ENCODE data around the gene KCNA3.

The KCNA3 gene

GRCh38 chr1:110639724-110640386 is 34.9 kb downstream of the KCNA3 start:
- no peak for DNase-seq (ENCODE audit: low read depth)

GRCh38 chr1:110638556-110638955 is 36.2 kb downstream of the KCNA3 start:
- no peak for DNase-seq (ENCODE audit: low read depth)

GRCh38 chr1:110638058-110638457 is 36.7 kb downstream of the KCNA3 start:
- DNase-seq (ENCODE audit: low read depth): no peak

GRCh38 chr1:110637475-110637874 is 37.3 kb downstream of the KCNA3 start:
- no peak for DNase-seq (ENCODE audit: low read depth)

GRCh38 chr1:110636149-110636935 is 38.4 kb downstream of the KCNA3 start:
- no peak for DNase-seq (ENCODE audit: low read depth)

- DNase-seq (ENCODE audit: low read depth): no peak
Measured at GRCh38 chr1:110635434-110635833, 39.3 kb downstream of the KCNA3 start.

- peak; percentile 39 for DNase-seq (ENCODE audit: low read depth)
Measured at GRCh38 chr1:110634455-110635311, 40.1 kb downstream of the KCNA3 start.

GRCh38 chr1:110634086-110634454 is 40.7 kb downstream of the KCNA3 start:
- no peak for DNase-seq (ENCODE audit: low read depth)

- DNase-seq (ENCODE audit: low read depth): no peak
Measured at GRCh38 chr1:110633646-110634030, 41.1 kb downstream of the KCNA3 start.

- DNase-seq (ENCODE audit: low read depth): no peak
Measured at GRCh38 chr1:110631836-110632620, 42.7 kb downstream of the KCNA3 start.

GRCh38 chr1:110630839-110631663 is 43.7 kb downstream of the KCNA3 start:
- peak; percentile 60 for DNase-seq (ENCODE audit: low read depth)

GRCh38 chr1:110628323-110629105 is 46.2 kb downstream of the KCNA3 start:
- no peak for DNase-seq (ENCODE audit: low read depth)

GRCh38 chr1:110627764-110628163 is 47.0 kb downstream of the KCNA3 start:
- DNase-seq (ENCODE audit: low read depth): no peak

GRCh38 chr1:110626889-110627288 is 47.9 kb downstream of the KCNA3 start:
- DNase-seq (ENCODE audit: low read depth): no peak

Measured in EH (cell line).